GM23338 (cell line): ENCODE data around the gene CCNB2. TPM values are rescaled to one million over a fixed set of nuclear protein-coding genes. Genes with fewer than 3 reads are reported as not detected.

ENCODE experiments used
- ATAC-seq: fragments of 200-7000 bp; cut with Tn5 transposase; 3 replicates; pipeline ENCODE4 v1.9.1; 2020
- DNase-seq: peaks from one replicate; pipeline ENCODE4 v3.0.0-alpha.2; 2015; ENCODE audit warnings: low spot score
- H2AFZ ChIP-seq: fragments of 200-600 bp; sonication (generic); 2 replicates; pipeline ENCODE4 v1.8.0; 2016; ENCODE audit warnings: antibody characterized with exemption, mild to moderate bottlenecking, moderate library complexity
- H3F3A ChIP-seq: fragments of 200-600 bp; sonication (generic); replicated peaks from 2 replicates; pipeline ENCODE4 v1.8.0; 2017; ENCODE audit warnings: antibody characterized with exemption, mixed run types, low read depth
- H3K27ac ChIP-seq: fragments of 200-600 bp; sonication (generic); 2 replicates; pipeline ENCODE4 v1.6.1; 2016; ENCODE audit warnings: low read depth
- H3K27me3 ChIP-seq: fragments of 200-600 bp; sonication (generic); 2 replicates; pipeline ENCODE4 v1.8.0; 2016; ENCODE audit warnings: mild to moderate bottlenecking, mixed run types, moderate library complexity; ENCODE audit not compliant: insufficient read depth
- H3K36me3 ChIP-seq: fragments of 200-600 bp; sonication (generic); 2 replicates; pipeline ENCODE4 v1.8.0; 2016; ENCODE audit warnings: mild to moderate bottlenecking; ENCODE audit not compliant: insufficient read depth
- H3K4me1 ChIP-seq: fragments of 200-600 bp; sonication (generic); 2 replicates; pipeline ENCODE4 v1.8.0; 2016; ENCODE audit warnings: mild to moderate bottlenecking, moderate library complexity; ENCODE audit not compliant: insufficient read depth
- H3K4me2 ChIP-seq: fragments of 200-600 bp; sonication (generic); 2 replicates; pipeline ENCODE4 v1.7.1; 2017; ENCODE audit warnings: mixed run types
- H3K4me3 ChIP-seq: fragments of 200-600 bp; sonication (generic); 2 replicates; pipeline ENCODE4 v1.6.1; 2016; ENCODE audit warnings: mixed run types
- H3K79me2 ChIP-seq: fragments of 200-600 bp; sonication (generic); replicated peaks from 2 replicates; pipeline ENCODE4 v1.8.0; 2017; ENCODE audit warnings: mild to moderate bottlenecking; ENCODE audit not compliant: insufficient read depth
- H3K9me2 ChIP-seq: fragments of 200-600 bp; sonication (generic); 2 replicates; pipeline ENCODE4 v1.8.0; 2017; ENCODE audit not compliant: insufficient read depth
- H4K20me1 ChIP-seq: fragments of 200-600 bp; sonication (generic); replicated peaks from 2 replicates; pipeline ENCODE4 v1.8.0; 2017; ENCODE audit warnings: mild to moderate bottlenecking; ENCODE audit not compliant: insufficient read depth
- H3K27ac Mint-ChIP-seq: 2 replicates; pipeline ENCODE4 v1.8.0; 2020; ENCODE audit warnings: inconsistent platforms, mild to moderate bottlenecking, moderate library complexity, mixed read lengths
- H3K27me3 Mint-ChIP-seq: 3 replicates; pipeline ENCODE4 v1.8.0; 2022; ENCODE audit warnings: low read depth, mild to moderate bottlenecking, moderate library complexity, mixed read lengths, inconsistent platforms; ENCODE audit not compliant: insufficient read depth, poor library complexity
- H3K36me3 Mint-ChIP-seq: 3 replicates; pipeline ENCODE4 v1.8.0; 2021; ENCODE audit warnings: low read depth, mild to moderate bottlenecking, inconsistent platforms, moderate library complexity, mixed read lengths
- H3K4me1 Mint-ChIP-seq: 3 replicates; pipeline ENCODE4 v1.8.0; 2020; ENCODE audit warnings: mild to moderate bottlenecking, inconsistent platforms, mixed read lengths
- H3K4me3 Mint-ChIP-seq: 3 replicates; pipeline ENCODE4 v1.8.0; 2021; ENCODE audit warnings: moderate library complexity, mild to moderate bottlenecking, inconsistent platforms, mixed read lengths
- H3K9me3 Mint-ChIP-seq: 3 replicates; pipeline ENCODE4 v1.8.0; 2020; ENCODE audit warnings: moderate library complexity, mild to moderate bottlenecking, inconsistent platforms, mixed read lengths
- CREB1 ChIP-seq: fragments of 250-450 bp; sonication (Bioruptor Pico); IDR thresholded peaks from 2 replicates; pipeline ENCODE4 v1.5.0; 2020; ENCODE audit warnings: low read depth, mild to moderate bottlenecking, moderate library complexity
- EZH2phosphoT487 ChIP-seq: fragments of 200-600 bp; sonication (generic); IDR thresholded peaks from one replicate; pipeline ENCODE4 v1.8.1; 2018; ENCODE audit warnings: antibody characterized with exemption; ENCODE audit not compliant: unreplicated experiment
- POLR2AphosphoS5 ChIP-seq: IDR thresholded peaks from 2 replicates; pipeline ENCODE4 v1.6.1; 2016; ENCODE audit warnings: antibody characterized with exemption, low read depth
- STAT1 ChIP-seq: IDR thresholded peaks from one replicate; pipeline ENCODE4 v1.6.1; 2016; ENCODE audit warnings: antibody characterized with exemption; ENCODE audit not compliant: unreplicated experiment
- ZNF114 ChIP-seq: fragments of 250-450 bp; sonication (Bioruptor Pico); IDR thresholded peaks from 2 replicates; pipeline ENCODE4 v1.5.0; 2020; ENCODE audit warnings: mild to moderate bottlenecking, moderate library complexity
- polyA plus RNA-seq: library from polyadenylated mRNA; unstranded; fragments of >200 nt; fragmentation: Nextera tagmentation; extraction: Ambion mirVana; gene quantifications from 2 replicates; pipeline ENCODE4 v1.2.1, GENCODE V29; 2016
- total RNA-seq: library from RNA; depleted of rRNA; stranded (reverse); fragments of >200 nt; shearing (Covaris generic); gene quantifications from 2 replicates; pipeline ENCODE4 v1.2.3, GENCODE V29; 2014
- TF ChIP-seq, protein P1 (sequence below), 2 experiments: fragments of 200-600 bp in 1 of 2; sonication (generic) in 1 of 2; conservative IDR thresholded peaks; 2 replicates each; pipeline versions ENCODE4 v1.5.1 to v1.6.1; 2016 to 2017; ENCODE audit warnings: antibody characterized with exemption in 2 of 2, low read depth in 2 of 2, mild to moderate bottlenecking in 2 of 2, moderate library complexity in 1 of 2
- TF ChIP-seq, protein P2 (sequence below): IDR thresholded peaks from 2 replicates; pipeline ENCODE4 v1.6.1; 2016; ENCODE audit warnings: antibody characterized with exemption
- TF ChIP-seq, protein P3 (sequence below): fragments of 250-450 bp; sonication (Bioruptor Pico); IDR thresholded peaks from 2 replicates; pipeline ENCODE4 v1.5.0; 2020; ENCODE audit warnings: mild to moderate bottlenecking, moderate library complexity
- TF ChIP-seq, protein P4 (sequence below): IDR thresholded peaks from one replicate; pipeline ENCODE4 v1.6.1; 2018; ENCODE audit warnings: antibody characterized with exemption; ENCODE audit not compliant: unreplicated experiment

The CCNB2 gene
- total and polyA plus RNA-seq, 2 experiments from 2014 or later = 81.8 to 108 TPM

DNA sequence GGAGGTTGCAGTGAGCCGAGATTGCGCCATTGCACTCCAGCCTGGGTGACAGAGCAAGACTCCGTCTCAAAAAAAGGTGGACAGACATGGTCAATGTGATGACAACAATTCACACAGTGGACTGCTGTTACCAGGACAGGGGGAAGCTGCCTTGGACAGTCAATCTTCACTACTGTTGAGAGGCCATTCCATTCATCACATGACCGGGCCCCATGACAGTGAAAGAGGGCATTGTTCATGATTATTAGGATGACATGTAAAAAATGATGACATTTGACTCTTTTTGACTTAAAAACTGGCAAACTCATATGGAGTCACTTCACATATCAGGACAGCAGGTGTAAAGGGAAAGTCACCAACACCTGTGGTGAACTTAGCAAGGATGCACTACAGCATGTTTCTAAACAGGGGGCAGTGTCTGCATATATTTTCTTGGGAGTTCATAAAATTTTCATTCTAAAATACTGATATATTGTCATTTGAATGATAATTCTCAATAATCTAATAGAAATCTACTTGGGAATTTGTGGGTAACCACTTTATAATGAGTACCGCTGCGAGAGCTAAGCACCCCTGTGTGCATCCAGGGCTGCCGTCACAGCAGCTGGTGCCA is 67.4 kb downstream of the CCNB2 start:
- Mint-ChIP-seq H3K4me3 (no peak overlapping the region), H3K36me3 (peaks cover 25% of the 10 kb centered on the region), H3K4me1 (peaks cover 15% of the 10 kb centered on the region), H3K27ac (no peak overlapping the region), H3K9me3 (no peaks in the 10 kb centered on the region), H3K27me3 (no peaks in the 10 kb centered on the region)
- DNase-seq (no peak), ATAC-seq (no peak)
- no peaks in the 10 kb centered on the region for H3K79me2 ChIP-seq
- H3K9me2 ChIP-seq = no peaks in the 10 kb centered on the region
- no peaks in the 10 kb centered on the region for H3K27me3 ChIP-seq
- no peaks in the 10 kb centered on the region for H3F3A ChIP-seq
- no peaks in the 10 kb centered on the region for H3K4me1 ChIP-seq
- H3K36me3 ChIP-seq = peaks cover 13% of the 10 kb centered on the region; the same call in 1 of the 2 replicates
- H2AFZ ChIP-seq = no peak overlapping the region
- TF ChIP-seq STAT1 = no peak
- TF ChIP-seq, protein P1, sequence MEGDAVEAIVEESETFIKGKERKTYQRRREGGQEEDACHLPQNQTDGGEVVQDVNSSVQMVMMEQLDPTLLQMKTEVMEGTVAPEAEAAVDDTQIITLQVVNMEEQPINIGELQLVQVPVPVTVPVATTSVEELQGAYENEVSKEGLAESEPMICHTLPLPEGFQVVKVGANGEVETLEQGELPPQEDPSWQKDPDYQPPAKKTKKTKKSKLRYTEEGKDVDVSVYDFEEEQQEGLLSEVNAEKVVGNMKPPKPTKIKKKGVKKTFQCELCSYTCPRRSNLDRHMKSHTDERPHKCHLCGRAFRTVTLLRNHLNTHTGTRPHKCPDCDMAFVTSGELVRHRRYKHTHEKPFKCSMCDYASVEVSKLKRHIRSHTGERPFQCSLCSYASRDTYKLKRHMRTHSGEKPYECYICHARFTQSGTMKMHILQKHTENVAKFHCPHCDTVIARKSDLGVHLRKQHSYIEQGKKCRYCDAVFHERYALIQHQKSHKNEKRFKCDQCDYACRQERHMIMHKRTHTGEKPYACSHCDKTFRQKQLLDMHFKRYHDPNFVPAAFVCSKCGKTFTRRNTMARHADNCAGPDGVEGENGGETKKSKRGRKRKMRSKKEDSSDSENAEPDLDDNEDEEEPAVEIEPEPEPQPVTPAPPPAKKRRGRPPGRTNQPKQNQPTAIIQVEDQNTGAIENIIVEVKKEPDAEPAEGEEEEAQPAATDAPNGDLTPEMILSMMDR (conservative IDR thresholded peaks at IDR 0.05; ENCODE audit: low read depth in 2 of 2) = peak; percentile 25 to 42; a peak in 3 of 4 replicates
- TF ChIP-seq POLR2AphosphoS5 = no peak
- no peak for TF ChIP-seq ZNF114 (CRISPR knock-in tag)
- H3K4me2 ChIP-seq = no peak overlapping the region
- no peak overlapping the region for H3K4me3 ChIP-seq
- no peak overlapping the region for H3K27ac ChIP-seq
- no peaks in the 10 kb centered on the region for H4K20me1 ChIP-seq

DNA sequence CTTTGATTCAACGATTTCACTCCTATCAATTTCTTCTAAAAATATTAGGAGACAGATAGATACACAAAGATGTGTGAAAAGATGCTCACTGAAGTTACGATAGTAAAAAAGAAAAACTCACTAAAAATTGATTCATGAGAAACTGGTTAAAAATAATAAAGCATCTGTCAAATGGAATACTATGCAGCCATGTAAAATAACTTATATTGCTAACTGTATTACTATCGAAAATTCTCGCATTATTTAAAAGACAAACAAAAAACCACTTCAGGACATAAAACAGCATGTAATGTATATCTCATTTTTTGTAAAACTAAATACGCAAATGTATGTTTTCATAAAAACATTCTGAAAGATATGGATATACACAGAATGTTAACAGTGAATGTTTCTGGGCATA is 68.2 kb downstream of the CCNB2 start:
- no peaks in the 10 kb centered on the region for H3K9me2 ChIP-seq
- no peak overlapping the region for H3K27ac ChIP-seq
- H3K9me3 Mint-ChIP-seq = no peaks in the 10 kb centered on the region
- H2AFZ ChIP-seq = no peak overlapping the region
- no peak overlapping the region for H3K4me3 Mint-ChIP-seq
- no peaks in the 10 kb centered on the region for H3K79me2 ChIP-seq
- H3K36me3 Mint-ChIP-seq = peaks cover 31% of the 10 kb centered on the region
- no peaks in the 10 kb centered on the region for H3K27me3 ChIP-seq
- TF ChIP-seq, protein P2, sequence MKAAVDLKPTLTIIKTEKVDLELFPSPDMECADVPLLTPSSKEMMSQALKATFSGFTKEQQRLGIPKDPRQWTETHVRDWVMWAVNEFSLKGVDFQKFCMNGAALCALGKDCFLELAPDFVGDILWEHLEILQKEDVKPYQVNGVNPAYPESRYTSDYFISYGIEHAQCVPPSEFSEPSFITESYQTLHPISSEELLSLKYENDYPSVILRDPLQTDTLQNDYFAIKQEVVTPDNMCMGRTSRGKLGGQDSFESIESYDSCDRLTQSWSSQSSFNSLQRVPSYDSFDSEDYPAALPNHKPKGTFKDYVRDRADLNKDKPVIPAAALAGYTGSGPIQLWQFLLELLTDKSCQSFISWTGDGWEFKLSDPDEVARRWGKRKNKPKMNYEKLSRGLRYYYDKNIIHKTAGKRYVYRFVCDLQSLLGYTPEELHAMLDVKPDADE = no peak
- TF ChIP-seq EZH2phosphoT487 (no peak), CREB1 (CRISPR knock-in tag) (no peak), POLR2AphosphoS5 (no peak), ZNF114 (CRISPR knock-in tag) (no peak)
- TF ChIP-seq, protein P3, sequence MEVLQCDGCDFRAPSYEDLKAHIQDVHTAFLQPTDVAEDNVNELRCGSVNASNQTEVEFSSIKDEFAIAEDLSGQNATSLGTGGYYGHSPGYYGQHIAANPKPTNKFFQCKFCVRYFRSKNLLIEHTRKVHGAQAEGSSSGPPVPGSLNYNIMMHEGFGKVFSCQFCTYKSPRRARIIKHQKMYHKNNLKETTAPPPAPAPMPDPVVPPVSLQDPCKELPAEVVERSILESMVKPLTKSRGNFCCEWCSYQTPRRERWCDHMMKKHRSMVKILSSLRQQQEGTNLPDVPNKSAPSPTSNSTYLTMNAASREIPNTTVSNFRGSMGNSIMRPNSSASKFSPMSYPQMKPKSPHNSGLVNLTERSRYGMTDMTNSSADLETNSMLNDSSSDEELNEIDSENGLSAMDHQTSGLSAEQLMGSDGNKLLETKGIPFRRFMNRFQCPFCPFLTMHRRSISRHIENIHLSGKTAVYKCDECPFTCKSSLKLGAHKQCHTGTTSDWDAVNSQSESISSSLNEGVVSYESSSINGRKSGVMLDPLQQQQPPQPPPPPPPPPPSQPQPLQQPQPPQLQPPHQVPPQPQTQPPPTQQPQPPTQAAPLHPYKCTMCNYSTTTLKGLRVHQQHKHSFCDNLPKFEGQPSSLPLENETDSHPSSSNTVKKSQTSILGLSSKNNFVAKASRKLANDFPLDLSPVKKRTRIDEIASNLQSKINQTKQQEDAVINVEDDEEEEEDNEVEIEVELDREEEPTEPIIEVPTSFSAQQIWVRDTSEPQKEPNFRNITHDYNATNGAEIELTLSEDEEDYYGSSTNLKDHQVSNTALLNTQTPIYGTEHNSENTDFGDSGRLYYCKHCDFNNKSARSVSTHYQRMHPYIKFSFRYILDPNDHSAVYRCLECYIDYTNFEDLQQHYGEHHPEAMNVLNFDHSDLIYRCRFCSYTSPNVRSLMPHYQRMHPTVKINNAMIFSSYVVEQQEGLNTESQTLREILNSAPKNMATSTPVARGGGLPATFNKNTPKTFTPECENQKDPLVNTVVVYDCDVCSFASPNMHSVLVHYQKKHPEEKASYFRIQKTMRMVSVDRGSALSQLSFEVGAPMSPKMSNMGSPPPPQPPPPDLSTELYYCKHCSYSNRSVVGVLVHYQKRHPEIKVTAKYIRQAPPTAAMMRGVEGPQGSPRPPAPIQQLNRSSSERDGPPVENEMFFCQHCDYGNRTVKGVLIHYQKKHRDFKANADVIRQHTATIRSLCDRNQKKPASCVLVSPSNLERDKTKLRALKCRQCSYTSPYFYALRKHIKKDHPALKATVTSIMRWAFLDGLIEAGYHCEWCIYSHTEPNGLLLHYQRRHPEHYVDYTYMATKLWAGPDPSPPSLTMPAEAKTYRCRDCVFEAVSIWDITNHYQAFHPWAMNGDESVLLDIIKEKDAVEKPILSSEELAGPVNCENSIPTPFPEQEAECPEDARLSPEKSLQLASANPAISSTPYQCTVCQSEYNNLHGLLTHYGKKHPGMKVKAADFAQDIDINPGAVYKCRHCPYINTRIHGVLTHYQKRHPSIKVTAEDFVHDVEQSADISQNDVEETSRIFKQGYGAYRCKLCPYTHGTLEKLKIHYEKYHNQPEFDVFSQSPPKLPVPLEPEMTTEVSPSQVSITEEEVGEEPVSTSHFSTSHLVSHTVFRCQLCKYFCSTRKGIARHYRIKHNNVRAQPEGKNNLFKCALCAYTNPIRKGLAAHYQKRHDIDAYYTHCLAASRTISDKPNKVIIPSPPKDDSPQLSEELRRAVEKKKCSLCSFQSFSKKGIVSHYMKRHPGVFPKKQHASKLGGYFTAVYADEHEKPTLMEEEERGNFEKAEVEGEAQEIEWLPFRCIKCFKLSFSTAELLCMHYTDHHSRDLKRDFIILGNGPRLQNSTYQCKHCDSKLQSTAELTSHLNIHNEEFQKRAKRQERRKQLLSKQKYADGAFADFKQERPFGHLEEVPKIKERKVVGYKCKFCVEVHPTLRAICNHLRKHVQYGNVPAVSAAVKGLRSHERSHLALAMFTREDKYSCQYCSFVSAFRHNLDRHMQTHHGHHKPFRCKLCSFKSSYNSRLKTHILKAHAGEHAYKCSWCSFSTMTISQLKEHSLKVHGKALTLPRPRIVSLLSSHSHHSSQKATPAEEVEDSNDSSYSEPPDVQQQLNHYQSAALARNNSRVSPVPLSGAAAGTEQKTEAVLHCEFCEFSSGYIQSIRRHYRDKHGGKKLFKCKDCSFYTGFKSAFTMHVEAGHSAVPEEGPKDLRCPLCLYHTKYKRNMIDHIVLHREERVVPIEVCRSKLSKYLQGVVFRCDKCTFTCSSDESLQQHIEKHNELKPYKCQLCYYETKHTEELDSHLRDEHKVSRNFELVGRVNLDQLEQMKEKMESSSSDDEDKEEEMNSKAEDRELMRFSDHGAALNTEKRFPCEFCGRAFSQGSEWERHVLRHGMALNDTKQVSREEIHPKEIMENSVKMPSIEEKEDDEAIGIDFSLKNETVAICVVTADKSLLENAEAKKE (CRISPR knock-in tag) = no peak
- TF ChIP-seq, protein P4, sequence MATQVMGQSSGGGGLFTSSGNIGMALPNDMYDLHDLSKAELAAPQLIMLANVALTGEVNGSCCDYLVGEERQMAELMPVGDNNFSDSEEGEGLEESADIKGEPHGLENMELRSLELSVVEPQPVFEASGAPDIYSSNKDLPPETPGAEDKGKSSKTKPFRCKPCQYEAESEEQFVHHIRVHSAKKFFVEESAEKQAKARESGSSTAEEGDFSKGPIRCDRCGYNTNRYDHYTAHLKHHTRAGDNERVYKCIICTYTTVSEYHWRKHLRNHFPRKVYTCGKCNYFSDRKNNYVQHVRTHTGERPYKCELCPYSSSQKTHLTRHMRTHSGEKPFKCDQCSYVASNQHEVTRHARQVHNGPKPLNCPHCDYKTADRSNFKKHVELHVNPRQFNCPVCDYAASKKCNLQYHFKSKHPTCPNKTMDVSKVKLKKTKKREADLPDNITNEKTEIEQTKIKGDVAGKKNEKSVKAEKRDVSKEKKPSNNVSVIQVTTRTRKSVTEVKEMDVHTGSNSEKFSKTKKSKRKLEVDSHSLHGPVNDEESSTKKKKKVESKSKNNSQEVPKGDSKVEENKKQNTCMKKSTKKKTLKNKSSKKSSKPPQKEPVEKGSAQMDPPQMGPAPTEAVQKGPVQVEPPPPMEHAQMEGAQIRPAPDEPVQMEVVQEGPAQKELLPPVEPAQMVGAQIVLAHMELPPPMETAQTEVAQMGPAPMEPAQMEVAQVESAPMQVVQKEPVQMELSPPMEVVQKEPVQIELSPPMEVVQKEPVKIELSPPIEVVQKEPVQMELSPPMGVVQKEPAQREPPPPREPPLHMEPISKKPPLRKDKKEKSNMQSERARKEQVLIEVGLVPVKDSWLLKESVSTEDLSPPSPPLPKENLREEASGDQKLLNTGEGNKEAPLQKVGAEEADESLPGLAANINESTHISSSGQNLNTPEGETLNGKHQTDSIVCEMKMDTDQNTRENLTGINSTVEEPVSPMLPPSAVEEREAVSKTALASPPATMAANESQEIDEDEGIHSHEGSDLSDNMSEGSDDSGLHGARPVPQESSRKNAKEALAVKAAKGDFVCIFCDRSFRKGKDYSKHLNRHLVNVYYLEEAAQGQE = no peak
- DNase-seq = no peak
- H3F3A ChIP-seq = no peaks in the 10 kb centered on the region
- no peak overlapping the region for H3K27ac Mint-ChIP-seq
- ATAC-seq = no peak
- H3K4me3 ChIP-seq = no peak overlapping the region
- no peak overlapping the region for H3K4me2 ChIP-seq
- H3K4me1 ChIP-seq = no peaks in the 10 kb centered on the region
- H3K4me1 Mint-ChIP-seq = peaks cover 15% of the 10 kb centered on the region
- H4K20me1 ChIP-seq = no peaks in the 10 kb centered on the region
- peaks cover 13% of the 10 kb centered on the region; the same call in 1 of the 2 replicates for H3K36me3 ChIP-seq
- H3K27me3 Mint-ChIP-seq = no peaks in the 10 kb centered on the region
